ENCODE results near the gene GPR146. TPM values are rescaled to one million over a fixed set of nuclear protein-coding genes. Genes with fewer than 3 reads are reported as not detected.

GPR146 gene
- total and polyA plus RNA-seq, 2 of the 13 experiments (the other 11 are each of a cell fraction or from before 2014, with no cell fraction given), result 2.0 to 15.9 TPM

- peak; percentile 46; the same call in 1 of the 2 replicates for TF ChIP-seq CEBPB (IDR thresholded peaks at IDR 0.05; ENCODE audit: borderline replicate concordance, low read depth, low read length)
- TF ChIP-seq ZNF670 (CRISPR knock-in tag; IDR thresholded peaks at IDR 0.05; ENCODE audit: borderline replicate concordance), result no peak
- TF ChIP-seq, protein P1, sequence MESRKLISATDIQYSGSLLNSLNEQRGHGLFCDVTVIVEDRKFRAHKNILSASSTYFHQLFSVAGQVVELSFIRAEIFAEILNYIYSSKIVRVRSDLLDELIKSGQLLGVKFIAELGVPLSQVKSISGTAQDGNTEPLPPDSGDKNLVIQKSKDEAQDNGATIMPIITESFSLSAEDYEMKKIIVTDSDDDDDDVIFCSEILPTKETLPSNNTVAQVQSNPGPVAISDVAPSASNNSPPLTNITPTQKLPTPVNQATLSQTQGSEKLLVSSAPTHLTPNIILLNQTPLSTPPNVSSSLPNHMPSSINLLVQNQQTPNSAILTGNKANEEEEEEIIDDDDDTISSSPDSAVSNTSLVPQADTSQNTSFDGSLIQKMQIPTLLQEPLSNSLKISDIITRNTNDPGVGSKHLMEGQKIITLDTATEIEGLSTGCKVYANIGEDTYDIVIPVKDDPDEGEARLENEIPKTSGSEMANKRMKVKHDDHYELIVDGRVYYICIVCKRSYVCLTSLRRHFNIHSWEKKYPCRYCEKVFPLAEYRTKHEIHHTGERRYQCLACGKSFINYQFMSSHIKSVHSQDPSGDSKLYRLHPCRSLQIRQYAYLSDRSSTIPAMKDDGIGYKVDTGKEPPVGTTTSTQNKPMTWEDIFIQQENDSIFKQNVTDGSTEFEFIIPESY (CRISPR knock-in tag; IDR thresholded peaks at IDR 0.05), result 0 out of 2 replicates have a peak, but pooled peaks have one; percentile 35
- H3K79me2 ChIP-seq (ENCODE audit: insufficient read depth, low read length), result no peaks in the 10 kb centered on the region
- ChIA-PET POLR2A (no interaction called here), CTCF (ENCODE audit: low intra/inter-chr PET ratio, low total read pairs) (no interaction called here)
- DNase-seq (ENCODE audit: low spot score) (no peak), FAIRE-seq (no peak), ATAC-seq (no peak)
- no peak overlapping the region for H3K4me3 ChIP-seq (replicated peaks in 1 of 3; ENCODE audit: insufficient read depth in 1 of 3, low read depth in 2 of 3, low read length in 3 of 3)
- 98% methylated on average over 13 of the region's 36 CpGs for WGBS (ENCODE audit: low lambda C conversion rate)
- H3K4me1 ChIP-seq (ENCODE audit: insufficient read depth, low read length), result no peaks in the 10 kb centered on the region
- no TSS peak for BruUV-seq (replicated peaks)
- no peaks in the 10 kb centered on the region for H4K20me1 ChIP-seq (ENCODE audit: insufficient read depth, low read length)
- H3K27ac ChIP-seq (ENCODE audit: extremely low read length, insufficient read depth, low read length), result no peak overlapping the region
- intact Hi-C loops (cut with micrococcal nuclease; ENCODE audit: unreplicated experiment) (no loop called here), in situ Hi-C loops (cut with HindIII; ENCODE audit: extremely low pct_ligation_motif_present, low pct_unique_long_range_greater_than_20kb) (no loop called here)
- no peaks in the 10 kb centered on the region for H3K9me3 ChIP-seq (ENCODE audit: low read length)
- H3K36me3 ChIP-seq (replicated peaks in 1 of 2; ENCODE audit: control insufficient read depth in 1 of 2, insufficient read depth in 2 of 2, low read length in 2 of 2), result peaks cover 8 to 14% of the 10 kb centered on the region in 2 experiments; a peak in 4 of 5 replicates
- H3K27me3 ChIP-seq (ENCODE audit: control insufficient read depth in 1 of 2, insufficient read depth in 2 of 2, low read length in 2 of 2), result no peaks in the 10 kb centered on the region
- H3K4me2 ChIP-seq (ENCODE audit: low read depth, low read length), result no peak overlapping the region
- H3K9ac ChIP-seq (ENCODE audit: insufficient read depth, low read depth, low read length), result no peak overlapping the region
- H2AFZ ChIP-seq (ENCODE audit: low read length), result no peak overlapping the region
Measured at GRCh38 chr7:1055956-1056784, 11.8 kb downstream of the GPR146 start.

DNA sequence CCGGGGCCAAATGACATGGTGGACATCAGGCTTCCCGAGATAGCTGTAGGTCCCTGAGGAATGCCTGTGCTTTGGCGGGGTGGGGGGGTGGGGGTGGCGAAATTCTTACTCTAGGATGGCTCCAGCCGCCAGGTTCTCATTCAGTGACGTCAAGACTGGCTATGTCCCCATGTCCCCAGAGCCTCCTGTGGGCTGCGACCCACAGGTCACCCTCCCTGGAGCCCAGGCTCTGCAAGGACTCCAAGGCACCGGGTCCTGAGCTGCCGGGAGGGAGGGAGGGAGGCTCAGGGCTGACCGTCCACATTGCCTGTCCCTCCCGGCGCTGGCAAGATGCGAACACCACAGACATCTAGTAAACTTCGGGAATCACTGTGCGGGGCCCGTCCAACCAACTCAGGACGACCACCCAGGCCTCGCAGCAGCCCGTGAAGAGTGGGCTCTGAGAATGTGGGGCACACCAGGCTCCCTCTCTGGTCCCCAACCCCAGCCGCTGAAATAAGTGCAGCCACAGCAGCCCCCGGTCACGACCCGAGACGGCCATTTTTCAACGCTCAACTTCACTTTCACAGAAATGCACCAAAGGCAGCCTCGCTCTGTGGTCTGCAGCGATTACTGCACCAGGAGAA is 12.6 kb downstream of the GPR146 start:
- Histone ChIP-seq H3K9me3 (ENCODE audit: low read length) (no peaks in the 10 kb centered on the region), H2AFZ (ENCODE audit: low read length) (no peak overlapping the region), H3K4me3 (replicated peaks in 1 of 3; ENCODE audit: insufficient read depth in 1 of 3, low read depth in 2 of 3, low read length in 3 of 3) (no peak overlapping the region), H3K4me1 (ENCODE audit: insufficient read depth, low read length) (no peaks in the 10 kb centered on the region), H3K79me2 (ENCODE audit: insufficient read depth, low read length) (no peaks in the 10 kb centered on the region), H3K4me2 (ENCODE audit: low read depth, low read length) (no peak overlapping the region), H3K27me3 (ENCODE audit: control insufficient read depth in 1 of 2, insufficient read depth in 2 of 2, low read length in 2 of 2) (no peaks in the 10 kb centered on the region), H3K36me3 (replicated peaks in 1 of 2; ENCODE audit: control insufficient read depth in 1 of 2, insufficient read depth in 2 of 2, low read length in 2 of 2) (peaks cover 8 to 14% of the 10 kb centered on the region in 2 experiments; a peak in 4 of 5 replicates), H4K20me1 (ENCODE audit: insufficient read depth, low read length) (no peaks in the 10 kb centered on the region), H3K9ac (ENCODE audit: insufficient read depth, low read depth, low read length) (no peak overlapping the region), H3K27ac (ENCODE audit: extremely low read length, insufficient read depth, low read length) (no peak overlapping the region)
- DNase-seq (ENCODE audit: low spot score) (no peak), ATAC-seq (no peak), FAIRE-seq (no peak)
- no peak for TF ChIP-seq ZMYM3 (CRISPR knock-in tag; IDR thresholded peaks at IDR 0.05)
- TF ChIP-seq KLF15 (CRISPR knock-in tag; IDR thresholded peaks at IDR 0.05; ENCODE audit: borderline replicate concordance), result no peak
- TF ChIP-seq, protein P2, sequence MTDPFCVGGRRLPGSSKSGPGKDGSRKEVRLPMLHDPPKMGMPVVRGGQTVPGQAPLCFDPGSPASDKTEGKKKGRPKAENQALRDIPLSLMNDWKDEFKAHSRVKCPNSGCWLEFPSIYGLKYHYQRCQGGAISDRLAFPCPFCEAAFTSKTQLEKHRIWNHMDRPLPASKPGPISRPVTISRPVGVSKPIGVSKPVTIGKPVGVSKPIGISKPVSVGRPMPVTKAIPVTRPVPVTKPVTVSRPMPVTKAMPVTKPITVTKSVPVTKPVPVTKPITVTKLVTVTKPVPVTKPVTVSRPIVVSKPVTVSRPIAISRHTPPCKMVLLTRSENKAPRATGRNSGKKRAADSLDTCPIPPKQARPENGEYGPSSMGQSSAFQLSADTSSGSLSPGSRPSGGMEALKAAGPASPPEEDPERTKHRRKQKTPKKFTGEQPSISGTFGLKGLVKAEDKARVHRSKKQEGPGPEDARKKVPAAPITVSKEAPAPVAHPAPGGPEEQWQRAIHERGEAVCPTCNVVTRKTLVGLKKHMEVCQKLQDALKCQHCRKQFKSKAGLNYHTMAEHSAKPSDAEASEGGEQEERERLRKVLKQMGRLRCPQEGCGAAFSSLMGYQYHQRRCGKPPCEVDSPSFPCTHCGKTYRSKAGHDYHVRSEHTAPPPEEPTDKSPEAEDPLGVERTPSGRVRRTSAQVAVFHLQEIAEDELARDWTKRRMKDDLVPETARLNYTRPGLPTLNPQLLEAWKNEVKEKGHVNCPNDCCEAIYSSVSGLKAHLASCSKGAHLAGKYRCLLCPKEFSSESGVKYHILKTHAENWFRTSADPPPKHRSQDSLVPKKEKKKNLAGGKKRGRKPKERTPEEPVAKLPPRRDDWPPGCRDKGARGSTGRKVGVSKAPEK (CRISPR knock-in tag; IDR thresholded peaks at IDR 0.05; ENCODE audit: borderline replicate concordance), result no peak
- TF ChIP-seq TCF12 (IDR thresholded peaks at IDR 0.05), result no peak
- no peak for TF ChIP-seq TCF12 (CRISPR knock-in tag; IDR thresholded peaks at IDR 0.05)
- ChIA-PET CTCF (ENCODE audit: low intra/inter-chr PET ratio, low total read pairs) (no interaction called here), POLR2A (no interaction called here)
- in situ Hi-C loops (cut with HindIII; ENCODE audit: extremely low pct_ligation_motif_present, low pct_unique_long_range_greater_than_20kb), result no loop called here
- intact Hi-C loops (cut with micrococcal nuclease; ENCODE audit: unreplicated experiment), result no loop called here
- 96% methylated on average over 15 of the region's 27 CpGs for WGBS (ENCODE audit: low lambda C conversion rate)
- no TSS peak for BruUV-seq (replicated peaks)

Measured in HepG2 (cell line).